Posterior vena cava (tissue), 2 donors: ENCODE measurements around the gene RGL2. TPM values are rescaled to one million over a fixed set of nuclear protein-coding genes. Genes with fewer than 3 reads are reported as not detected.
"Not testable (repeated sequence)": the region's sequence is repeated elsewhere in the genome, so short reads cannot be mapped to it uniquely, and the experiment has no call there.

Source experiments
- DNase-seq: peaks from one replicate; pipeline ENCODE4 v3.0.0-alpha.2; 2020; ENCODE audit warnings: low spot score
- intact Hi-C, 2 donors: fragments of 100-400 bp; cut with DNase I; formaldehyde crosslinking; loops; one replicate each; pipeline versions ENCODE4 v1.14.1 to v1.14.2; 2022 to 2023
- total RNA-seq, 2 donors: library from RNA; stranded (reverse); fragmentation: NEBNext Ultra II Directional; extraction: Animal tissue kit (Norgen Biotek cat#: 25700); gene quantifications; one replicate each; pipeline ENCODE4 v1.2.1, GENCODE V29; 2021
- donor health status: DM: yes; HTN: yes; CAD: no.
- donor health status: DM: yes; HTN: yes; CAD: no.

Gene RGL2
- total RNA-seq, 2 donors from 2014 or later = 52.4 to 52.8 TPM

GRCh38 chr6:33297406-33297955 is 1.3 kb downstream of the RGL2 start:
- DNase-seq = peak; percentile 81
- intact Hi-C loops = no loop called here

DNA sequence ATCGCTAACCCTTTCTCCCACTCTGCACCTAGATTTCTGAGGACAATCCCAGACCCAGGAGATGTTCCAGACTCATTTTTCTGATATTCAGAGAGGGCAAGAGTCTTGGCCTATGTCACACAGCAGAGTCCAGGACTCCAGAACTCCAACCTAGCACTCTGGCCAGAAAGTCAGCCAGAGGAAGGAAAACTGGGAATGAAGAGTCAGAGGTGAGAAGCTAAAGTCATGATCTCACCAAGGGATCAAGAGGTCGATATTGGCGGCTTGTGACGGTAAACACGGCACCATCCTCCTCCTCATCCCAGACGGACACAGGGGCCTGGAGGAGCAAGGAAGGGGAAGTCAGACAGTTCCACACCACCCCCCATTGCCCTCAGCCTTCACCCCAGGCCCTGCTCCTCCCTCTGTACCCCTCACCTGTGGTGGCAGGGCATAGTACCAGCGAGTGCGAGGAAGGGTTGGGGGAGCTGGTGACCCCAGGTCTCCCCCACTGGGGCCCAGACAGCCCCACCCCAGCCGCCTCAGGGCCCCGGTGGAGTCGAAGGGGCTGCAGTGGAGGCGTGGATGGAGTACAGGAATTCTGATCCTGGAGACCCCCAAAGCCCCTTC is 1.8 kb downstream of the RGL2 start:
- intact Hi-C loops = no loop called here
- DNase-seq = peak; percentile 55

DNA sequence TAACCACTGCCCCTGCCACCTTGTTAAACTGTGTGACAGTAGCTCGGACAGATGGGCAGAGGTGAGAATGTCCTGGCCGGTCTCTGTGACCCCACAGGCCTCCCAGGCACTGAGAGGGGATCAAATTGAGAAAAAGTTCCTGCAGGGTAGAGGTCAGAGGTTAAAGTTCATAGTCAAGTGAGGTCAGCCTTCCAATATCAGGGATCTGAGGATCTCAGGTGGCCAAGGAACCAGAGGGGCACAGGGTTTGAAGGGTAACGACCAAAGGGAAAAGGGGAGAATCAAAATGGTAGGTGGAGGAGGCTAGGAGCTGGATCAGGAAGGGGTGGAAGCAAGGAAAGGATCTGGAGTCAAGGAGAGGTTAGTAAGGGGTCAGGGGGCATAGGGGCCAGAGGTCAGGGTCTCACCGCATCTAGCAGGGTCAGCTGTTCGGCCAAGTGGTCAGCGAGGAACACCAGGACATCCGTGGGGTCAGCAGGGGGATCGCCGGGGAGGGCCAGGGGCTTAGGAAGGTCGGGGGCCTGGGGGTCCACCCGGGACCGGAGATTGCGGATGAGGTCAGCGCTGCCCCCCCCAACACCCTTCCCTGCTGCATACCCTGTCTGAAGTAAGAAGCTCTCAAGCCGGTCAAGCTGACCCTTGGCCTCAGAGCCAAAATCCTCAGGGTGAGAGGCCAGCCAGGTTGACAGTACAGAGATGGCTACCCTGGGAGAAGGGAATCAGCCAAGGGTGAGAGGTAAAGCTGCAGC is 2.9 kb downstream of the RGL2 start:
- DNase-seq = peak; percentile 74
- intact Hi-C loops = no loop called here

DNA sequence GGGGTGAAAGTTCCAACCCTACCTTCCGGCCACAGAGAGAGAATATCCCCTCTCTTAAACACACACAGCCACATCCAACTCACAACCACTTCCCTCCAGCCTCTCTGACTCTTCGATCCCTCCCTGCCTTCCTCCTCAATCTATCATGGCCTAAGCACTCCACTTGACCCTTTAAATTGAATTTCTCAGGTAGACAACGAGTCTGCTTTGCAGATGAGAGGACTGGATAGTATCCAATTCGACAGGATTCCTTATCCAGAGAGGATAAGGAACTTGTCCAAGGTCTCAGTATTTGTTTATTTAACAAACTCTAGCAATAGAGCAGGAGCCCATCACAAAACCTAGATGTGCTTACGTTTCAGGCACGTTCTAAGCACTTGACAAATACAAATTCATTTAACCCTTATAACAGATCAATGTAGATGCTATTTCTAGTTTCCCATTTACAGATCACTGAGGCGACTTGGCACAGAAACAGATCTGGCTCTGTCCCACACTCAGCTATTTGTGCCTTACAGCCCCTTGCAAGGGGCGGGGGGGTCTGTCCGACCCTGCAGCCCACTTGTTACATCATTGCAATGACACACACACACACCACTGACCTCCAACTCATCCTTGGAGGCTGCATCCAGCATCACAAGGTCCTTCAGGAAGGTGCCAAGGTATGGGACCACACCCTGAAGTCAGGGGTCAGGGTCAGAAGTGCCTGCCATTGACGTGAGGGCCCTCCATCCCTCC is 4.5 kb downstream of the RGL2 start:
- intact Hi-C loops = no loop called here

GRCh38 chr6:33292996-33293682 is 5.6 kb downstream of the RGL2 start:
- intact Hi-C loops = no loop called here

More for the DNA sequence above, 4.5 kb downstream of the RGL2 start:
- peak; percentile 67 for DNase-seq

GRCh38 chr6:33290459-33290858 is 8.3 kb downstream of the RGL2 start:
- no peak for DNase-seq
- intact Hi-C loops = no loop called here

More at GRCh38 chr6:33292996-33293682, 5.6 kb downstream of the RGL2 start:
- DNase-seq = peak; percentile 69

GRCh38 chr6:33289784-33290315 is 8.9 kb downstream of the RGL2 start:
- intact Hi-C loops = no loop called here
- DNase-seq = no peak

- DNase-seq = peak; percentile 91
- intact Hi-C loops = no loop called here
Observed at GRCh38 chr6:33288921-33289783, 9.6 kb downstream of the RGL2 start, which contains the start of the genes PFDN6 and WDR46. TSS of gene PFDN6 (plus strand) at chr6:33289601. CDS start at chr6:33289857, 256 bp downstream. TSS of gene WDR46 (minus strand) at chr6:33289239. CDS start at chr6:33289170, 69 bp downstream.

DNA sequence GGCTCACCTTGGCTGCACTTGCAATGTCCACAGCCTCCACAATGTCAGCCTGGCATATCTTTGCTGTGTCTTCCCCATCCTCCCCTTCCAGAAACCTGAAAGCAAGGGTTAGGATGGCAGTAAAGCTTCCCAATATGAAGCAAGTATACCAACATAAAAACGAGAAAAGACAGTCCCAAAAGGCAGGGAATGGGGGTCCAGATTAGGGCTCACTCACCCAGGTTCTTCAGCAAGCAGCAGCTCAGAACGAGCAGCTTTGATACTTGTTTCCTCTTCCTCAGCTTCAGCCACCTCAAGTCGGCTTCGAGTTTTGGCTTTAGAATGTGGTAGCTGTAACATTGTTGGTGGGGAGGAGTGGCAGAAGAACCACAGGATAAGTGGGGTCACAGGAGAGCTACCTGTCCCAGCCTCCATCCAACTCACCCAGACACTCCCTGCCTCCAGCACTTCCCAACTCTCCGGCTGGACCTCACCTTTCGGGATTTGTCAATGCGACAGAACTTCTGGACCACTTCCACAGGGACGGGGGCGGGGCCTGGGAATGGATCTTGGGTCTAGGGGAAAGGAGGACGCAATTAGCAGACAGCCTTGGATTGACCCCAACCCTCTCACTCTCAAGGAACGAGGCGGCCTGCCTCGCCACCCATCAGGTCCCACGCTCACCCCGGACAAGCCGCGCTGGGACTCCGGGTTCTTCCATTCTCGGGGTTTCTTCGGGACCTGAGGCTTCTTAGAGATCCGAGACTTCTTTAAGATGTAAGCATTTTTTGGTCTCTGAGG is 10.4 kb downstream of the RGL2 start:
- DNase-seq = no peak
- intact Hi-C loops = no loop called here

DNA sequence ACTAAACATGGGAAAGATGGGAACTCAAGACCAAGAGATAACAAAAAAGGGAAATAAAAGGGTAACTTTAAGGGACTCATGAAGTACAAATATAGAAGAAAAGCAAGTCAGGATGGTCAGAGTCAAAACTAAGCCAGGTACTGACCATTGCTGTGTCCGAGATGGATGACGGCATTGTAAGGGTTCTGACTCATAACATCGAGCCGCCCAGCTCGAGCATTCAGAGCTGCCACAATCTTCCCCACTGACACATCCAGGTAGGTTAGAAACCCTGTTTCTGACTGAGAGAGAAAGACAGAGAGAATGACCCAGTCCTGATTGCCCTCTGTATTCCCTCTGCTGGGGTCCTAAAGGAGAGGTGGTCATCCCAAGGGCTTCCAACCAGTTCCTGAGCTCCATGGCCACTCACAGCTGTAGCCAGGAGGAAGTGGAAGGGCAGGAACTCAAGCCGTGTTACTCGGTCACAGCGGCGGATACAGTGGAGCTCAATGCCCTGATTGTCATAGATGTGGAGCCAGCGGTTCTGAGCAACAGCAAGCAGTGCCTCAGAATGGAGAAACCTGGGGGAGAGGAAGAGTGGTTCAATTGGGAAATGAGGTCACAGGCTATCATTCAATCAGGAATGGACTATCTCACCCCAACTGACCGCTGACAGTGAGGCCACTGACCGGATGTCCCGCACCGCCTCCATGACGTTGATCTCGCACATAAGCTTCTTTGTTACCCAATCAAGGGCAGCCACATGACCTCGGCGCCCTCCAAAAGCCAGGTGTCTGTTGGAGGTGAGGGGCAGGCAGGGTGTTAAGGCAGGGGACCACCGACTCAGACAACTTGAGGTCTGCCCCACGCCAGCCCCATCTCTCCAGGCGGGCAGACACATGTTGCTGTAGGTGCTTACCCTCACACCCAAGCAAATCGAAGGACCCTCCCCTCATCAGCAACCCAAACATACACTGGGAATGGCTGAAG is 11.5 kb downstream of the RGL2 start:
- intact Hi-C loops = no loop called here
- no peak for DNase-seq

DNA sequence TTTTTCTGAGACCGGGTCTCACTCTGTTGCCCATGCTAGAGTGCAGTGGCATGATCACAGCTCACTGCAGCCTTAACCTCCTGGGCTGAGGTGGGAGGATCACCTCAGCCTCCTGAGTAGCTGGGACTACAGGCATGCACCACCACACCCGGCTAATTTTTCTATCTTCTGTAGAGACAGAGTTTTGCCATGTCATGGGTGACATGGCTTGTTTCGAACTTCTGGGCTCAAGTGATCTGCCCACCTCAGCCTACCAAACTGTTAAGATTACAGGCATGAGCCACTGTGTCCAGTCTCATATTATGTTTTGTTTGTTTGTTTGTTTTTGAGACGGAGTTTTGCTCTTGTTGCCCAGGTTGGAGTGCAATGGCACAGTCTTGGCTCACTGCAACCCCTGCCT is 13.5 kb downstream of the RGL2 start:
- intact Hi-C loops, DNase-seq: not testable (repeated sequence)

DNA sequence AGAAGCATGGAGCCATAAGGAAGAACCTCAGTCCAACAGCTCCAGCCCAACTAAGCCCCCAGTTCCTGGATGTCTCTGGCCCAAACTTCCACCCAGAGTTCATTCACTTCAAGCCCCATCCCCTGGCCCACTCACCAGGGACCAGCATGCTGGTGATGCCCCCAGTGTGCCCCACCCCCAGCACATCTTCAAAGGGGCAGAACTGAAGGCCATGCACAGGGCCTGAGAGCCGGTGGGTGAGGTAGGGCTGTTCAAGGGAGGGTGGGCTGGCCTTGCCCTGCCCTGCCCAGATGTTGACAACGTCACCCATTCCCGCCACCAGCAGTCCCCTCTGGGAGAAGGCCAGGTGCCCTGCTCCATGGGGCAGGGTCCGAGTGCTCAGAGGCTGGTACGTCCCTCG is 18.2 kb downstream of the RGL2 start:
- DNase-seq = no peak
- intact Hi-C loops = no loop called here

GRCh38 chr6:33279971-33280511 is 18.7 kb downstream of the RGL2 start:
- DNase-seq = no peak
- intact Hi-C loops = no loop called here

DNA sequence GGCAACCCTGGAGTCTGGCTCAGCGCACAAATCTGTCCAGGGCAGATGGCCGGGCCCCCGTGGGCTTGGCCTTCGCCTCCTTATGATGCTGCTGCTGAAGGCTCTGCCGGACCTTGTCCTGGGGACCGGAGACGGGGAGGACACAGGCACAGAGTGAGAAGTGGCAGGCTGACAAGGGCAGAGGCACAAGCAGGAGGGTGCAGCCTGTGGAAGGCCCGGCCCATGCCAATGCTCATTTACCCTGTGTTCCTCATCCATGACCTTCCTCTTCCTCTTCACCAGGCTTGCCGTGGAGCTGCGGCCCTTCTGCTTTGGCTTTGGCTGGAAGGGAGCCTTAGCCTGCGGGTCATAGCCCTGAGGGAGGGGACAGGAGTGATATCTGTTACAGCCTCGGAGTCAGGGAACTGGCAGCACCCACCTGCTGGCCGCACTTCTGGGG is 19.5 kb downstream of the RGL2 start:
- DNase-seq = no peak
- intact Hi-C loops = no loop called here

GRCh38 chr6:33278810-33279209 is 19.9 kb downstream of the RGL2 start:
- intact Hi-C loops = no loop called here
- no peak for DNase-seq

GRCh38 chr6:33278392-33278741 is 20.4 kb downstream of the RGL2 start:
- intact Hi-C loops = no loop called here
- no peak for DNase-seq
